Measurements from ENCODE around the gene MINK1. TPM values are rescaled to one million over a fixed set of nuclear protein-coding genes. Genes with fewer than 3 reads are reported as not detected.

MINK1 gene
- polyA plus RNA-seq, 2 of the 4 experiments (the other 2 are of a cell fraction), result 41.3 to 66.9 TPM

DNA sequence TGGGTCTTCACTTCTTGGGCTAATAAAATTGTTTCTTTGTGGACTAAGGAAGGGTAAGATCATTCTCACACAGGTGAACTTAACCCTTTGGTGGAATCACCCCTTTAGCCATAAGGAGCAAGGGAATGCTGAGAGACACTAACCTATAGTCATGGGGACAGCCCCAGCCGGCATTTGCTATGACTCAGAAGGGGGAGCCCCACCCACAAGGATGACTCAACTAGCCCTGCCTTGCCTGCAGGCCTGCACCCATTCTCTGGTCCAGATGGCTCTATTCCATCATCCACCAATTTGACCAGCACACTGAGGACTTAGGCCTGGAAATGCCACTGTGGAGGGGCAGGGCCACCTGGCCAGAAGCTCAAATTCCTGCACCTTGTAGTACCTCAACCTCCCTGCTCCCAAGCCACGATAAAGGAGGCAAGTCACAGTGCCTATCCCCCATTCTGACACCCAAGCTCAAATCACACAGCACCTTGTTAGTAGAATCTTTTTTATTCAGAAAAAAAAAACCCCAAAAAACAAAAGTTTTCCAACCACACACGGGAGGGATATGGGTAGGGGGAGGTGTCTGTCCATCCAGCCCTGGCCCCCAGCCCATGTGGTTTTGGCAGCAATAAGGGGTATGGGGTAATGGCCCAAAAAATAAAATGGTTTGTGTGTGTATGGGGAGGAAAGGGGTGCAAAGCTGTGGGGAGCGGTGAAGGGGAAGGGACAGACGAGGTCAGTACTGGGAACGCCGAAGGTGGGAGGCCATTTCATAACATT lies 112.2 kb downstream of the MINK1 start (continued):
- TF ChIP-seq ELK1 (IDR thresholded peaks at IDR 0.05; ENCODE audit: low read depth, low read length), result no peak
- TF ChIP-seq, protein P1, sequence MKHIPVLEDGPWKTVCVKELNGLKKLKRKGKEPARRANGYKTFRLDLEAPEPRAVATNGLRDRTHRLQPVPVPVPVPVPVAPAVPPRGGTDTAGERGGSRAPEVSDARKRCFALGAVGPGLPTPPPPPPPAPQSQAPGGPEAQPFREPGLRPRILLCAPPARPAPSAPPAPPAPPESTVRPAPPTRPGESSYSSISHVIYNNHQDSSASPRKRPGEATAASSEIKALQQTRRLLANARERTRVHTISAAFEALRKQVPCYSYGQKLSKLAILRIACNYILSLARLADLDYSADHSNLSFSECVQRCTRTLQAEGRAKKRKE (CRISPR knock-in tag; IDR thresholded peaks at IDR 0.05; ENCODE audit: low read depth), result no peak
- TF ChIP-seq HDAC2 (IDR thresholded peaks at IDR 0.05), result no peak
- no peak for TF ChIP-seq TP53 (CRISPR knock-in tag; IDR thresholded peaks at IDR 0.05)
- TF ChIP-seq CEBPB (IDR thresholded peaks at IDR 0.05), result no peak
- TF ChIP-seq HOXA7 (CRISPR knock-in tag; IDR thresholded peaks at IDR 0.05), result peak; percentile 91; the same call in 1 of the 2 replicates
- TF ChIP-seq, protein P2, sequence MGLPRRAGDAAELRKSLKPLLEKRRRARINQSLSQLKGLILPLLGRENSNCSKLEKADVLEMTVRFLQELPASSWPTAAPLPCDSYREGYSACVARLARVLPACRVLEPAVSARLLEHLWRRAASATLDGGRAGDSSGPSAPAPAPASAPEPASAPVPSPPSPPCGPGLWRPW (IDR thresholded peaks at IDR 0.05), result no peak
- TF ChIP-seq RCOR1 (IDR thresholded peaks at IDR 0.05; ENCODE audit: low read depth, low read length), result no peak
- TF ChIP-seq POLR2AphosphoS2 (conservative IDR thresholded peaks at IDR 0.05; ENCODE audit: low read length), result peak; percentile 94
- TF ChIP-seq MAFK (IDR thresholded peaks at IDR 0.05; ENCODE audit: partially characterized antibody), result no peak
- TF ChIP-seq HOXB5 (CRISPR knock-in tag; IDR thresholded peaks at IDR 0.05), result 0 out of 2 replicates have a peak, but pooled peaks have one; percentile 32
- TF ChIP-seq RAD21 (conservative IDR thresholded peaks at IDR 0.05 in 1 of 2, IDR thresholded peaks at IDR 0.05 in 1 of 2), result no peak
- TF ChIP-seq ZFP36 (IDR thresholded peaks at IDR 0.05; ENCODE audit: borderline replicate concordance, partially characterized antibody), result no peak
- no peak for TF ChIP-seq CBX8 (IDR thresholded peaks at IDR 0.05)
- TF ChIP-seq GATA3 (IDR thresholded peaks at IDR 0.05; ENCODE audit: borderline replicate concordance), result peak; percentile 53; the same call in 1 of the 2 replicates
- TF ChIP-seq MAX (IDR thresholded peaks at IDR 0.05), result peak; percentile 69
- no peak for TF ChIP-seq E2F6 (IDR thresholded peaks at IDR 0.05; ENCODE audit: borderline replicate concordance, low read depth)
- peak; percentile 96 for TF ChIP-seq FOSL2 (IDR thresholded peaks at IDR 0.05)
- peak; percentile 99 for TF ChIP-seq FOSL2 (CRISPR knock-in tag; IDR thresholded peaks at IDR 0.05)
- TF ChIP-seq TFCP2L1 (CRISPR knock-in tag; IDR thresholded peaks at IDR 0.05), result no peak; the same call in 1 of the 2 replicates
- no peak for TF ChIP-seq CHD4 (IDR thresholded peaks at IDR 0.05; ENCODE audit: borderline replicate concordance)
- no peak for TF ChIP-seq CHD2 (IDR thresholded peaks at IDR 0.05; ENCODE audit: low read length, partially characterized antibody)
- no peak for TF ChIP-seq ZC3H11A (IDR thresholded peaks at IDR 0.05)
- no peak for TF ChIP-seq NFE2L2 (conservative IDR thresholded peaks at IDR 0.05; ENCODE audit: low read length)
- TF ChIP-seq, protein P3, sequence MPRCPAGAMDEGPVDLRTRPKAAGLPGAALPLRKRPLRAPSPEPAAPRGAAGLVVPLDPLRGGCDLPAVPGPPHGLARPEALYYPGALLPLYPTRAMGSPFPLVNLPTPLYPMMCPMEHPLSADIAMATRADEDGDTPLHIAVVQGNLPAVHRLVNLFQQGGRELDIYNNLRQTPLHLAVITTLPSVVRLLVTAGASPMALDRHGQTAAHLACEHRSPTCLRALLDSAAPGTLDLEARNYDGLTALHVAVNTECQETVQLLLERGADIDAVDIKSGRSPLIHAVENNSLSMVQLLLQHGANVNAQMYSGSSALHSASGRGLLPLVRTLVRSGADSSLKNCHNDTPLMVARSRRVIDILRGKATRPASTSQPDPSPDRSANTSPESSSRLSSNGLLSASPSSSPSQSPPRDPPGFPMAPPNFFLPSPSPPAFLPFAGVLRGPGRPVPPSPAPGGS (IDR thresholded peaks at IDR 0.05), result peak; percentile 88; the same call in 2 of the 3 replicates
- peak; percentile 93 for TF ChIP-seq FOSB (CRISPR knock-in tag; IDR thresholded peaks at IDR 0.05)

All from A549 (cell line).